DMS53 (cell line): ENCODE measurements around the gene CNPPD1.

Experiments used
- DNase-seq: peaks from one replicate; lab custom pipeline; 2025; lab: John Stamatoyannopoulos, UW

The CNPPD1 gene

DNA sequence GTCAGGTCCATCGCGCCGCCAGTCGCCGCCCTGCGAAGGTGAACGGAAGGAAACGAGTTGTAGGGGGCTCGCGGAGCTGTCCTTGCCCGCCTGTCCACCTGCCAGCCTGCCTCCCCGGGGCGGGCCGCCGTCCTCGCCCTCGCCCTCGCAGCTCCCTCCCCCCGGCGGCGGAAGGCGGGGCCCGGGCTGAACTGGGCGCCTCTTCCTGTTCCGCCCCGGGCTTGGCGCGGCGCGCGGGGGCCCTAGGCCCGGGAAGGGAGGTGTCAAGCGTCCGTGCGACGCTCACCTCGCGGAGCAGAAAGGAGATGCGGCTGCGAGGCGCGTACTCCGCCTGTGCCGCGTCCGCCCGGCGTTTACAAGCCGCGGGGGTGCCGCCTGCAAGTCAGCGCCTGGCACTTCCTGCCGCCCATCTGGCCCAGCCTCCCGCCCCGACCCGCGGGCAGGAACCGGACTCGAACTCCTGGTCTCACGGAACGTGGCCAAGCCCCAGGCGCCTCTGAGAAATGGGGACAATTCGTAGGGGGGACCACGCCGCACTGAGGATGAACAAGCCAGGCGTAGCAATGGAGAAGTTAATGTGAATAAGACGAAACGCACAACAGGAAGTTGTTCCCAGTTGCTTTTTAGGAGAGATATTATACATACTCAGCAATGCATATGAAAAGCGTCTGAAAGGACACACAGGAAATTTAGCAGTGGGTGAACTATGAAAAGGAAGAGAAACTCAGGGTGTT lies at the start of gene CNPPD1:
Gene CNPPD1, minus strand, starts transcription at position 108 of the 734 bp plus-strand sequence. Its CDS starts 97 bp downstream, at position 11.
- peak; percentile 94 for DNase-seq

DNA sequence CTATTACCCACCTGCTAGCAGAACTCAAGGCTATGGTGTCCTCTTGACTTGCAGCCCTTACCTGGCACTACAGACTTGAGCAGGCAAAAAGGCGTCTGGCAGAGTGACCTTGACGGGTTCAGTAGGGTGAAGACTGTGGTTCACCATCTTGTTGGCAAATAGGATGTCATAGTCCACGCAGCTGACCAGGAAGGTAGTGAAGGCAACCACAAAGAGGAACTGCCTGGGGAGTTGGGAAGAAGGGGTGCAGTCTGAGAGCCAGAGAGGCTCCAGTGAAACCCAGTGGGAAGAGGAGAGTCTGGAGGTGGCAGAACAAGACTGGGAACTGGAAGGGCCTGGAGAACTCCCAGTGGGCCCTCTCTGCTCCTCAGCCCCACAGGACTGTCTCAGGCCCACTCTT lies 48.6 kb upstream of the CNPPD1 start:
- no peak for DNase-seq

- DNase-seq = no peak
Observed at GRCh38 chr2:219223831-219224610, 47.3 kb upstream of the CNPPD1 start.

DNA sequence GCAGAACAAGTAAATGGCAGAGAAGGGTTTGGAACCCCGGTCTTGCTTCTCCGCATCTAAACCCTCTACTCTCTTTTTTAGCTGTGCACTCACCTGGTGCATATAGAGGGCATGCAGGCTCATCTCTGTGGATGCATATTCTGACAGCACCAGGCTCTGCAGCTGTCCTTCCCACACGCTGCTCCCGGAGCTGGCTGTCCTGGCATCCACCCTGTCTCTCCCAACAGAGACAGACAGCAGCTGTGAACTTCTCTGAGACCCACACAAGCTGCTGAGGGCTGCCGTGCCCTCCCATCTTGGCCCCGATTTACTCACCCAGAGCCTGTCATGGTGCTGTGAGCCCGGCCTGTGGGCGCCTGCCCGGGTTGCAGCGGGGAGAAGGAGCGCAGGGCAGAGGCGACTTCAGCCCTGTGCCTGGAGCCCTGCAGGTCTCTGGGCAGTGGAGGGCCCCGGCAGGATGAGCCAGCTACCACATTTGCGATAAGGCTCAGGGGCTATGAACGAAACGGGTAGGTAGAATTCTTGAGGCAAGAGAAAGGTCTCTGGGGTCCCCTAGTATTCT lies 45.3 kb upstream of the CNPPD1 start:
- DNase-seq = no peak

DNA sequence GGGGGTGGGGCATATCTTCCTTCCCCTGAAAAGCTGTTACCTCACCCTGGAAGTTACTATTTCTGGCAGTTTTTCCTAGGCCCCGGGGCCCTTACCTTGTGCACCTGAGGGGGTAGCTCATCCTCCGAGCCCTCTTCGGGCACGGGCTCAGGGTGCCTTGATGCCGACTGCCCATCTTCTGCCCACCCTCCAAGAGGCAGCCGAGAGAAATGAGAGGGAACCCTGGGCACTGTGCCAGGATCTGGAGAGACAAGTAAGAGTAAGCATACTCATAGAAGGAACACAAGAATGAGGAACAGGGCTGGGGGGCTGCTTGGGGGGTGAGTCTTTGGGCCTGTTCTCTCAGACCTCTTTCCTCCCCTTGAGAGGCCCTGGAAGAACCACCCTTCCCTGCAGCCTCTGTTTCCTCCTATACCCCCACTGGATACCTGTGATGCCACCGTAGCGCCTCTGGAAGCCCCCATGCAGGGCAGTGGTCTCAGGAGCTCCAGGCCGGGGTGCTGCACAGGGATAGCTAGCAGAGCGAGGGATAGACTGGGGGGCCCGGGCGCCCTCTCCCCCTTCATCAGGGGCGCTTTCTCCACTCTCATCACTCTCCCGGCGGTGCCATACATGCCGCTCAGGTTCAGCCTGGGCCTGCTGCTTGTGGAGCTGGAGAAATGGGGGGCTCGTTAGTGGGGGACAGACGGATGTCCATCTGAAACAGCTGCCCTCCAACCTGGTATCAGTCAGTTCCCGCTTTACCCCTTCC lies 44.1 kb upstream of the CNPPD1 start:
- no peak for DNase-seq

- no peak for DNase-seq
Observed at GRCh38 chr2:219219784-219220532, 43.2 kb upstream of the CNPPD1 start.

DNA sequence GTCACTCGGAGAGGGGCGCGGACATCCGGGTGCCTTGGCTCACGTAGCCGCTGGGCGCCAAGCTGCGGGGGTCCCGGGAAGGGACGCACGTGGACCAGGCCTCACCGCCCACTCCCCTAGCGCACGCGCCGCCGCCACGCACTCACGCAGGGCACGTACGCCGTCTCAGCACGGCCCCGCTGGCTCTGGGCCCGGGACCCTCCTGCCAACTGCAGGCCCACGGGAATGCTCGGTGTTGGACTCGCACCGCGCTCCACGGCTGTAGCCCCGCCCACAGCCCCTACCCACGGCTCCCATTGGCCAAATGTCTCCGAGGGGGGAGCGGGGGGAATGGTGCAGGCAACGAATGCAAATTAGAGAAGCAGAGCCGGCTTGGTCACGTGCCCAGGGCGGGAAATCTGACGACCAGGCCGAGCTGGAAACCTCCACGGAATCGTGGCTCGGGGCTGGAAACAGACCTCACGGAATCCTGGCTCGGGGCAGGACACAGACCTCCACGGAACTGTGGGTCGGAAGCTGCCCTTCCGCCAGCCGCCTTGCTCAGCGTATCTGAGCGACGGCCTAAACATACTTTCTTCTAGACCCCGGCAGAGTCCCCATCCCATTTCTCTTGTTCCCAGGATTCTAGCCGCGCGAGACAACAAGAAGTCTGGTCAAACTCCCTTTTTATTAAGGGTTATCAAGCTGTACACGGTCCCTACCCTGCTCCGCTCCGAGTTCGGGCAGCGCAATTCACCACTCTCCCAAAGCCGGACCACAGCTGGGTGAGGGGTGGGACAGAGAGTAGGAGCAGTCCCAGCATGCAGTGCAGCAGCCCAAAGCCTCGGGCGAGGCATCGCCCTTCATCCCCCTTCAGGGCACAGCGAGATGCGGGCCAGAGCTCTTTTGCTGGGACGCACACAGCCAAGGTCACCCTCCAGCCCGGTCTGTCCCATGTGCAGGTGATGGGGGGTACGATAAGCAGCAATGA lies 42.3 kb upstream of the CNPPD1 start, which contains the start of gene ABCB6:
Gene ABCB6, minus strand, starts transcription at position 227 of the 970 bp plus-strand sequence. CDS start 285 bp downstream, outside the sequence.
- peak; percentile 97 for DNase-seq

DNA sequence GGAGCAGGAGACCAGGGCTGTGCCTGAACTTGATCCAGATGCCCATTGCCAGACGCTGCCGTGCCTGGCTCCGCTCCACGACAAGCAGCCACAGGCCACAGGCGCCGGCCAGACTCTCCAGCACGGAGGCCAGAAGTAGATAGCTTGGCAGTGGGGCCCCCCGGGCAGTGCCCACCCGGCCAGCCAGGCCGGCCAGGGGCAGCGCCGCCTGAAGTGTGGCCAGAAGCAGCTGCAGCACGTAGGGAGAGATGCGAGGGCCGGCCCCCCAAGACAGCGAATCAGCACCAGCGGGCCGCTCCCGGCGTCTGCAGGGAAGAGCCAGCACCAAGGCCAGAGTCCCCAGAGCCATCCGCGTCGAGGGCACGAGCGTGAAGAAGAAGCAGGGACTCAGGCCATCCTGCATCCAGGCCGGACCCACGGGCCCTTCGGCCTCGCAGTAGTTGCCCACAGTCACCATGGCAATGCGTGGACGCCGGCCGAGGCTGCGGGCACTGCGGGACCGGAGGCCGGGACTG lies 41.5 kb upstream of the CNPPD1 start:
- DNase-seq = peak; percentile 85

DNA sequence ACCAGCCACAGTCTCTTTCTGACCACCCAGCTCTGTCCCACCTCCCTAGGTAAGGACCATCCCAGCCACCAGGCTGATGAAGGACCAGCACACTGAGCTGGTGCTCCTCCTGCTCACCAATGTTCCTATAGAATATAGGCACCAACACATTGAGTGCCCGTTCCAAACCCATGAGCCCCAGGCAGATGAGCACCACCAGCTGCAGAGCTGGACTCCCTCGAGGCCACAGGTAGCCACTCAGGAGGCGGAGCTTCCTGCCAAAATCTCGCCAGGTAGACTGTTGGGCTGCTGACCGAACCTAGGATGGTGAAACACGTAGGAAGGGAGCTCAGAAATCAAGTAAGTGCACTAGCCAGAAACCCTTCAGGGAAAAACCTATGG lies 39.8 kb upstream of the CNPPD1 start:
- no peak for DNase-seq

DNA sequence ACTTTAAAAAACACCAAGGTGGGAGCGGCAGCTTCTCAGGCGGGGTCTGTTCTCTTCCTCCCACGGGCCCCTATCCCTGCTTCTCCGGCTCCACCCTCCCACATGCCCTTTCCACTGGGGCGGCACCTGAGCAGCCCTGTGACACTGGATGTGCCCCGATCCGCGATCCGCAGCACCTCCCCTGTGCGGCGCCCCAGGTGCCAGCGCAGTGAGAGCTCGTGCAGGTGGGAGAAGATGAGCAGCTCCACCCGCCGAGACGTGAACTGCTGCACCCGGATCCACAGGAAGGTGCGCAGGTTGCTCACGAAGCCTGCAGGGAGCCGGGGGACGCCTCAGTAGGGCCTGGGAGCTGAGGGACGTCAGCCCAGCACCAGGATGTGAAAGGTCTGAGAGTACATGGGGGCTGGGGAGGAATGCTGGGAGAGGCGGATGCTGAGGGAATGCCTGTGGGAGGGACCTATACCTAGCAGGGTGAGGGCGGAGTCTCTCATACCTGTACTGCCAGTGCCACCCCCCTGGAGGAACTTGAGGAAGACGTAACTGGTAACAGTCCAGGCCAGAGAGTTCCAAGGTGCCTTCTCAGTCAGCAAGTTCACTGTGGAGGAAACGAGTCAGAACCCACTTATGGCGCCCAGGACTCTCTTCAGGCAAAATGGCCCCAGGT lies 39.3 kb upstream of the CNPPD1 start:
- DNase-seq = no peak

DNA sequence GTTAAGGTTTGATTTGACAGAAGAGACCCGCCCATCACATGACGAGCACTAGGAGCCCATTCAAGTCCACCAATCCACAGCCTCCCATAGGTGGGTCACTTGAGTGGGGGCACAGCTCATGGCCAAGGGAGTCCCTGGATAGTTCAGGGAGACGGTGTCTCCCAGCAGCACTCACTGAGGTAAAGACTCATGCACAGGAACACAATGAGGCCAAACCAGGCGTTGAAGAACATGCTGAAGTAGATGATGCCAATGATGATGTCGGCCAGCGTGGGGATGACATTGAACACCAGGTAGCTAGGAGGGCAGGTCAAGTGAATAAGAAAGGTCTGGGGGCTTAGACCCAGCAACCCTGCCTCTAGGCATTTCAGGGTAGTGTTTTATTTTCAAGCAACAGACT lies 38.1 kb upstream of the CNPPD1 start:
- no peak for DNase-seq

GRCh38 chr2:219214141-219214540 lies 37.4 kb upstream of the CNPPD1 start:
- DNase-seq = no peak

- no peak for DNase-seq
Observed at GRCh38 chr2:219213486-219214071, 36.9 kb upstream of the CNPPD1 start.

DNA sequence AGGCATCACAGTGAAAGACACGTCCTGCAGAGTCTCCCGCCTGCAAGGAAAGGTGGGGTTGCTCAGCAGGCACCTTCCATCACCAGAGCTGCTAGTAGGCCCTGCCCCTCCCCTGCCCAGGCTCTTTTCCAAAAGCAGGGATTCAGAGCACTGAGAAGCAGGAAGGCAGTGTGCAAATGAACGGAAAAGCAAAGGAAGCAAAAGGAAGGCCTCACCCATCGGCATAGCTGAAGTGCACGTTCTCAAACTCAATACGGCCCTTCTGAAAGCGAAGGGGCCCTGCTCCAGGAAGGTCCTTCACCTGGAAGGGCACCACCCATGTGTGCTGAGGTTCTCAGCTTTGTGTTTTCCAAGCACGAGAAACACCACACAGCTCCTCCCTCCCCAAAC lies 36.3 kb upstream of the CNPPD1 start:
- DNase-seq = no peak

DNA sequence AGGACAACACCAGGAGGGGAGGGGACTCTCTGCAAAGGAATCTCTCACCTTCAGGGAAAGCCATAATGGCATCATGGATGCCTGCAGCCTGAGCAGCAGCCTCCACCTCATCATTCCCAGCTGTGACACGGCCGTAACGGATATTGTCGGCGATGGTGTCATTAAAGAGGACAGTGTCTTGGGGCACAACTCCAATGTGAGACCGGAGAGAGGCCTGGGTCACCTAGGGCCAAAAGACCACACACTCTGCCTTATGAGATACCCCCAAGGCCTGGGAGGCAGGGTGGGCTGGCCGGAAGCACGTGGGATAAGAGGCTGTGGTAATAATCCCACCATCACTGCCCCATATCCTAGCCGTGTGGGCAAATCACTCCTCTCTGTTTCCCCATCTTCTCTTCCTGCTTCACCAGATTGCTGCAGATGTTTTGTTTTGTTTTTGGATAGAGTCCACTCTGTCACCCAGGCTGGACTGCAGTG lies 34.2 kb upstream of the CNPPD1 start:
- DNase-seq = no peak

GRCh38 chr2:219210196-219210885 lies 33.6 kb upstream of the CNPPD1 start:
- DNase-seq = no peak

DNA sequence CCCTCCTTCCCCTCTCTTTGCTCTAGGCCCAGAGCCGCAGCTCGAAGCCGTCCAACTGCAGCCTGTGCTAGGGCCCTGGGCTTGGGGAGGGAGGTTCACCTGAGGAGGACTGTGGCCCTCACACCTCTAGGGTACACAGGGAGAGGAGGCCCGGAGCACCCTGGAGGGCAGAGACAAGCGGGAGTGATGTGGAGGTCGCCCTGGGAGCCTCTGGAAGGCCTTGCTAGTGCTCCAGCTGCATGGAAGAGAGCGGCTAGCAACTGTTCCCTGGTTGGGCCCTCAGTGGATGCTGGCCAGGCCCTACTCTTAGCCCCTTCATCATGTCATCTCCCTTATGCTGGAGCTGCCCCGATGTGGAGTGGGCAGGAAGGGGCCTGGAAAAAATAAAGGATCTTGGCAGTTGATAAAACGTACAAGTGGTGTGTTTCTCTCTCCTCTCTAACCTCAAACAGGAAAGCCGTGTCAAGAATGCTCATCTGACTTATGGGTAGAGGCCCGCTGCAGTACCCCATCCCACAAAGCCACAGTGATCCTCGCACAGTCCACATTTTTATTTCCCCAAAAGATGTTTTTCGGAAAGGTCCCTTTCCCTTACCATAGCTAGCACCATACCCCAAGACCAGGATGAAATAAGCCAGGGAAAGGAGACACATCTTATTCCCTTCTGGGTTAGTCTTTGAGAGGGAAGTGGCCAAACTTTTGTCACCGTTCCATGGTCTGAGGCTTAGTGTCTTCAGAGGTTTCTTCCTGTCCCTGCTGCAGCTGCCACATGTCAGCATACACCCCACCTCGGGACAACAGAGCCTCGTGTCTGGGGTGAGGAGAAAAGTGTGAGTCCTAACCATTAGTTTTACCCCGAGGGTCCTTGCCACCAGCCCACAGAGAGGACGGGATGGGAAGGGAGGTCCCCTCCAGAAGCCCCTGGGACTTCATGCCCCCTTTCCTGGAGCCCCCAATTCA lies 32.8 kb upstream of the CNPPD1 start:
- no peak for DNase-seq
